NCI-H128 (cell line): ENCODE measurements around the gene CHST15.

Experiments
- DNase-seq: peaks from one replicate; lab custom pipeline; 2025; ENCODE audit not compliant: unreplicated experiment; lab: John Stamatoyannopoulos, UW

CHST15 gene

DNA sequence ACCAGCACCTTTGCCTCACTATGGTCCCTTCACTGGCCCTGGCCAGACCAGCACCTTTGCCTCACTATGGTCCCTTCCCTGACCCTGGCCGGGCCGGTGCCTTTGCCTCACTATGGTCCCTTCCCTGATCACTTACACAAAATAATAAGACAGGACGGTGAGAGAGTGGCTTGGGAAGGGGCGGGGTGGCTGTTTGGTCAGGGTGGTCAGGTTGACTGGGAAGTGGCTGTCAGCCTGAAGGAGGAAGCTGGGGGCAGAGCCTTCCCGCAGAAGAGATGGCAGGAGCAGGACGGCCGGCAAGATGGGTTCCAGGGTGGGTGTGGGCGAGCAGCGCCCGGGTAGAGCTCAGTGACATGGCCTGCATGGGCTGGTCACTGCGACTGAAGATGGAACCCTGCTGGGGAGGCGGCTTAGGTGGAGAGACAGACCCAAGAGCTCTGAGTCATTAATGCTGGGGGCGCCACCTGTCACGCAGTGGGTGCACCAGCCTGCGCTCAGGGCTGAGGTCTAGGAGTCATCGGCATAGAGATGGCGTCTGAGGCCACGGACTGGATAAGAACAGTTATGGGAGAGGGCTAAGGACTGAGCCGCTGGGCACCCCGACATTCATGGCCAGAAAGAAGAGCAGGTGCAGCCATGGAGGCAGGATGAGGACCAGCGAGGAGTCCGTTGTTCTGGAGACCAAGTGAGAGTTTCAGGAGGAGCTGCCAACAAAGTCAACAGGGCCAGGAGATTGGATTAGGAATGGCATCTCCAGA lies 91.8 kb downstream of the CHST15 start:
- DNase-seq = no peak

GRCh38 chr10:124000792-124001201 lies 92.6 kb downstream of the CHST15 start:
- DNase-seq = no peak

DNA sequence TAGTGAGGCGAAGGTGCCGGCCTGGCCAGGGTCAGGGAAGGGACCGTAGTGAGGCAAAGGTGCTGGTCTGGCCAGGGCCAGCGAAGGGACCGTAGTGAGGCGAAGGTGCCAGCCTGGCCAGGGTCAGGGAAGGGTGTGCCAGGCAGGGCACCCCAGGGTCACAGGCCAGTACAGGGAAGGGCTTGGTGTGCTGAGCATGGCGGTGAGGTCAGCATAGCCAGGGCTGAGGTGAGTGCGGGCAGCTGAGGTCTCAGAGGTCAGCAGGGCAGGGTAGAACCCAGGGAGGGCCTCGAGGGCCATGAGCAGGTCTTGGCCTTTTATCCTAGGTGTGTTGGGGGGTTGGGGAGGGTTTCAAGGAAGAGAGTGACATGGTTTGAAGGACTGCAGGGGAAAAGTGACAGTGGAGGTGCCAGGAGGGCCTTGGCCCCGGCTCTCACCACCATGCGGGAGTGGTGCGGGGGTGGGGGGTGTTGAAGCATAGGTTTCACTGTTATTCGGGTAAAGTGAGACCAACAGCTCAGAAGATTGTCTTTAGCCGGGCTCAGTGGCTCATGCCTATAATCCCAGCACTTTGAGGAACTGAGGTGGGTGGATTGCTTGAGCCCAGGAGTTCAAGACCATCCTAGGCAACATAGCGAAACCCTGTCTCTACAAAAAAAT lies 93.3 kb downstream of the CHST15 start:
- DNase-seq = no peak

- DNase-seq = no peak
Measured at GRCh38 chr10:123999261-123999660, 94.1 kb downstream of the CHST15 start.

GRCh38 chr10:123998197-123999141 lies 94.9 kb downstream of the CHST15 start:
- no peak for DNase-seq

DNA sequence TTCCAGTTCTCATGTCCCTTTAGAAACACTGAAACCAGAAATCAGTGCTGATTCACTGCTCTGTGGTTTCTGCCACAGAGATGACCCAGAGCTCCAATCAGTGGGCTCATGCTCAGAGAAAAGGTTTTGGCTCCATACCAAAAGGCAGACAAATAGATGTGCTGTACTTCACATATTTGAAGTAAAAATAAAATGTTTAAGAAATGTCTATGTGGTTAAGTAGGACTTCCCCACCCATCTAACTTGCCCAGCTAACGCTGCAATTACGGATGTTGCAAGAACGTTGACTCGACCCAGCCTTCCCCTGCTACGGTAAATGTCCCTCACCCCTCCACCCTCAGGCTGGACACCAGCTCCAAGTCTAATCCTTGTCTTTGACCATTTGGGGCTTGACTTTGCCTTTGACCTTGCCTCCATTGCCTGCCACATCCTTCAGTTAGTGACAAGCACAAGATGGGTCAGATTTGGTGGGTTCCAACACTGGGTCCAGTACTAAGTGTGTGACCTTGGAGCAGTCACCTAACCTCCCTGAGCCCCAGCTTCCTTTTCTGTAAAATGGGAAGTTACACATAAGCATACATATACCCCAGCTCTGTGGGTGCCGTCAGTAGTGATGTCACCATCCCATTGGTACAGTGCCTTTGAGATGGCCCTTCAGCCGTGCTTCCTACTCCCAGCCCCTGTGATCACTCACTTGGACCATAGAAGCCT lies 95.8 kb downstream of the CHST15 start:
- DNase-seq = no peak

- no peak for DNase-seq
Measured at GRCh38 chr10:123997013-123997412, 96.4 kb downstream of the CHST15 start.

- DNase-seq = no peak
Measured at GRCh38 chr10:123996302-123996701, 97.1 kb downstream of the CHST15 start.

DNA sequence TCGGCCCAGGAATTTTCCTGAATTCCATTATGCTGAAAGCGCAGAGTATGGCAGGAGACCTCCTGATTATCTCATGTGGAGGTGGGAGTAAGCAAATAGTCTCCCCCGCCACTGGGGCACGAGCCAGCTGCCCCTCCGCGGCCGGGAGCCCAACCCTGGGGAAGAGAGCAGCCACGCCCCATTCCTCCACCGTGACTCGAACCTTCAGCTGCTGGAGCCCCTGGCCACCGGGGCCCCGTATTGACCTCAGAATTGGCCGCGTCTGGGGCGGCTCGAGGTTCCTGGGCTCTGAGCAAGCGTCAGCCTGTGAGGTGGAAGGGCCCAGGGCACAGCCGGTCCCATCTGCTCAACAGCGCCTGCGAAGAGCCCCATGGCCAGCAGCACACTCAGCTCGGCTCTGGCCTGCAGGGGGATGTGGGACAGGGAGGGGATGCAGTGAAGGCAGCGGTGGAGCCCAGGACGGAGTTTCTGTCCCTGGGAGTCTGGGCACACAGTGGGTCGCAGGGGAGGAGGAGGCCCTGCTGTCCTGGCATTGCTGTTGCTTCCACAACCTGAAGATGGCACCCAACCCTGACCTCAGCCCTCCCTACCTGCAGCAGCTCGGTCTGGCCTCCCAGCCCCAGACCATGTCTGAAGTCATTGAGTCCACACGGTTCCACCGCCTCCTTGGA lies 97.8 kb downstream of the CHST15 start:
- no peak for DNase-seq

DNA sequence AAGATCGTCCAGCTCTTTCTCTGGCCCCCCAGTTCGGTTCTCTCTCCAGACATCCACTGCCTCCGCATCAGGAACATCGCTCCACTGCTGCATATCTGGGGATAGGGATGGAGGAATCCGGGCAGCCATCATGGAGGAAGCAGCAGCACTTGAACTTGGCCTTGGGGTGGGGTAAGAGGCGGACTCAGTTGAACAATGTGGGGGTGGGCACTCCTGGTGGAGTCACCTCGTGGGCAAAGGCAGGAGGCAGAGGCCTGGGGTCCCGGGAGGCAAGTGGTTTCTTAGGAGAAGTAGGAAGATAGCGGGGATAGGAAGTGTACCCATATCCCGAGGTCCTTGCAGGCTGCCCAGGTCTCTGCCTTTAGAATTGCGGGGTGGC lies 98.3 kb downstream of the CHST15 start:
- no peak for DNase-seq

DNA sequence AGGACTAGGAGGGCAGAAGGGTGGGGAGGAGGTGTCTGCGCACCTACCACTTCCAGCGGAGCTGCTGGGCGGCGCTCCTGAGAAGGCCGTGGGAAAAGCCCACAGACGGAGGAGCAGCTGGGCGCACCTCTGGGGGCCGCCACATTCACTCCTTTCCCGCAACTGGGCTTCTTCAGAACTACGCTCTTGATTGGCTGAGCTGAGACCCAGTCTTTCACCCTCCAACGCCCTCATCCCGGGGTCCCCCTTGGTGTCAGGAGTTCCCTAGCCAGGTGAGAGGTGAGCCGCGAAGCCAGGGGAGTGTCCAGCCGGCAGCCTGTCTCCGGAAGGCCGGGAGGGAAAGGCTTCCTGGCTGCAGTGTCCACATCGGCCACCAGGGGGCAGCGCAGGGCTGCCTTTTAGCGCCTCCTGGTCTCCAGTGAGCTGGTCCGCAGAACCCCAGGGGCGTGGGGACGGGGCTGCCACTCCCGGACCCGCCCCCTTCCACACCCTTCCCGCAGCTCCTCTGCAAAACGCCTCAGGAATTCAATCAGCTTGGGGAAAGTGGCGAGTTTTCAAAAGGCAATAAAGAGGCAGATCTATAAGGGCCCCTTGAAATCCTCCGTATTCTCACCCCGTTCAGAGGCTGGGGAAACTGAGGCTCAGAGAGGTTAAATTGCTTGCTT lies 98.8 kb downstream of the CHST15 start:
- peak; percentile 11 for DNase-seq

DNA sequence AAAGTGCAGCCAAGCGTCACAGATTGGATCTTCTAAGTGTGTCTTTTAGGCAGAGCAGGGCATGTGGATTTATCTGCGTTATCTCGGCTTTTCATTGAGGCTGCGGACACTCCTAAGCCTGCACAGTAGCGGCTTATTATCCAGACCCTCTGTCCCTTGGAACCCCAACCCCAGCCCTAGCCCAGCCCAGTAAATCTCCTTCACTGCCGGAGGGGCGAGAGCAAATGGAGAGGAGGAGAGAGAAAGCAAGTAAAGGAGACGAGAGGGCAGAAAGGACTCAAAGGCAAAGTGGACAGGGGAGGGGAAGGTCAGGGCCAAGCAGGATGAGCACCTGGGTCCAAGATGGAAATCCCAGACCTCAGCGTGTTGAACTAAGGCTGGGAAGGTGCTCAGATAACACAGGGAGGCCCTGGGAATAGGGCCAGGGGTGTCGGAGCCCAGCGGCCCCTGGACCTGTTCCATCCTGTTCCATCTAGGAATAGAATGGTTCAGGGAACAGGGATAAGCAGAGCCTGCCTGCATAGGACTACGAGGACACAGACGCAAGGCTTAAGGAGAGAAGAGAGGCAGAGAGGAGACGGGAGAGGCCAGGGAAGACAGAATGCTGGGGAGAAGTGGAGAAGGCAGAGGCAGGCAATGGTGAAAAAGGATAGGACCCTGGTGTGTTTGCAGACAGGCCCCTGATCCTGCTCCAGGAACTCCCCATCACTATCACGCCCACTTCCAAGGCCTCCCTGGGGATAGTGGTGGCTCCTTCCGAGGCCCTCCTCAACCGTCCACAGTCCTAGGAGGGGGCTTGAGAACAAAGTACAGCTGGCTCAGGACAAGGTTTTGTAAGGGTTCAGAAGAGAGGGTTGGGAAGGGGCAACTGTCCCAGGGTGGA lies 99.6 kb downstream of the CHST15 start:
- DNase-seq = no peak

GRCh38 chr10:123991611-123992570 lies 101.5 kb downstream of the CHST15 start:
- no peak for DNase-seq

- DNase-seq = no peak
Measured at GRCh38 chr10:123990889-123991288, 102.5 kb downstream of the CHST15 start.

DNA sequence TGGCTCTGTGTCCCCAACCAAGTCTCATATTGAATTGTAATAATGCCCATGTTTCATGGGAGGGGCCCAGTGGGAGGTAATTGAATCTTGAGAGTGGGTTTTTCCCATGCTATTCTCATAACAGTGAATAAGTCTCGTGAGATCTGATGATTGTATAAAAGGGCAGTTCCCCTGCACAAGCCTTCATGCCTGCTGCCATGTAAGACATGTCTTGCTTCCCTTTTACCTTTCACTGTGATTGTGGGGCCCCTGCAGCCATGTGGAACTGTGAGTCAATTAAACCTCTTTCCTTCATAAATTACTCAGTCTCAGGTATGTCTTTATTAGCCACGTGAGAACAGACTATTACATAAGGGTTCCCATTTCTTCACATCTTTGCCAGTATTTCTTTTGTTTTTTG lies 104.7 kb downstream of the CHST15 start:
- no peak for DNase-seq

- no peak for DNase-seq
Measured at GRCh38 chr10:123986736-123987135, 106.7 kb downstream of the CHST15 start.

- no peak for DNase-seq
Measured at GRCh38 chr10:123974406-123974805, 119.0 kb downstream of the CHST15 start.
